Thyroid gland (tissue), 4 donors: ENCODE results near the gene ZC2HC1C.

ENCODE experiments used
- POLR2A ChIP-seq, 2 donors: fragments of 450-650 bp; IDR thresholded peaks; one replicate each; pipeline ENCODE4 v1.6.1; 2017; ENCODE audit warnings: antibody characterized with exemption in 2 of 2, mild to moderate bottlenecking in 2 of 2, moderate library complexity in 1 of 2
- TF ChIP-seq, protein P1 (sequence below), 6 experiments: fragments of 200-600 bp in 3 of 6; fragments of 450-650 bp in 3 of 6; sonication (generic) in 3 of 6; IDR thresholded peaks; one replicate each; pipeline ENCODE4 v1.5.1; 2016 to 2019; ENCODE audit warnings: antibody characterized with exemption in 6 of 6, mild to moderate bottlenecking in 2 of 6, inconsistent platforms in 1 of 6, moderate library complexity in 1 of 6

- no peak for TF ChIP-seq POLR2A (IDR thresholded peaks at IDR 0.05)
- TF ChIP-seq, protein P1, sequence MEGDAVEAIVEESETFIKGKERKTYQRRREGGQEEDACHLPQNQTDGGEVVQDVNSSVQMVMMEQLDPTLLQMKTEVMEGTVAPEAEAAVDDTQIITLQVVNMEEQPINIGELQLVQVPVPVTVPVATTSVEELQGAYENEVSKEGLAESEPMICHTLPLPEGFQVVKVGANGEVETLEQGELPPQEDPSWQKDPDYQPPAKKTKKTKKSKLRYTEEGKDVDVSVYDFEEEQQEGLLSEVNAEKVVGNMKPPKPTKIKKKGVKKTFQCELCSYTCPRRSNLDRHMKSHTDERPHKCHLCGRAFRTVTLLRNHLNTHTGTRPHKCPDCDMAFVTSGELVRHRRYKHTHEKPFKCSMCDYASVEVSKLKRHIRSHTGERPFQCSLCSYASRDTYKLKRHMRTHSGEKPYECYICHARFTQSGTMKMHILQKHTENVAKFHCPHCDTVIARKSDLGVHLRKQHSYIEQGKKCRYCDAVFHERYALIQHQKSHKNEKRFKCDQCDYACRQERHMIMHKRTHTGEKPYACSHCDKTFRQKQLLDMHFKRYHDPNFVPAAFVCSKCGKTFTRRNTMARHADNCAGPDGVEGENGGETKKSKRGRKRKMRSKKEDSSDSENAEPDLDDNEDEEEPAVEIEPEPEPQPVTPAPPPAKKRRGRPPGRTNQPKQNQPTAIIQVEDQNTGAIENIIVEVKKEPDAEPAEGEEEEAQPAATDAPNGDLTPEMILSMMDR (IDR thresholded peaks at IDR 0.05) = no peak
Observed at GRCh38 chr14:75088153-75088552, 18.7 kb downstream of the ZC2HC1C start.
